Stimulated activated CD4-positive, alpha-beta T cell treated with anti-CD3 and anti-CD28 coated beads, Interleukin-15, amount 100 ng/mL, for 1 hour (primary cell): Measurements from ENCODE around the gene SNRNP35.
"Not testable (repeated sequence)": the region's sequence is repeated elsewhere in the genome, so short reads cannot be mapped to it uniquely, and the experiment has no call there.

ENCODE experiments used
- DNase-seq, 2 donors: peaks; one replicate each; pipeline ENCODE4 v3.0.0-alpha.2; 2020; ENCODE audit warnings: low read depth in 1 of 2, low spot score in 1 of 2

The SNRNP35 gene

GRCh38 chr12:123488539-123489230 lies 30.7 kb downstream of the SNRNP35 start:
- DNase-seq: no peak

GRCh38 chr12:123489580-123489979 lies 31.6 kb downstream of the SNRNP35 start:
- DNase-seq: no peak

- no peak for DNase-seq
These were observed 32.1 kb downstream of the SNRNP35 start for GRCh38 chr12:123490089-123490488.

- DNase-seq: no peak
These were observed 33.1 kb downstream of the SNRNP35 start for GRCh38 chr12:123491056-123491455.

- DNase-seq: no peak
These were observed 33.5 kb downstream of the SNRNP35 start for GRCh38 chr12:123491481-123491880.

- DNase-seq: not testable (repeated sequence)
These were observed 34.5 kb downstream of the SNRNP35 start for GRCh38 chr12:123492339-123493039.

GRCh38 chr12:123494124-123494851 lies 36.3 kb downstream of the SNRNP35 start:
- DNase-seq: no peak

- DNase-seq: no peak
These were observed 39.1 kb downstream of the SNRNP35 start for GRCh38 chr12:123497065-123497464.

GRCh38 chr12:123498126-123498825 lies 40.3 kb downstream of the SNRNP35 start:
- DNase-seq: no peak

GRCh38 chr12:123499332-123499731 lies 41.4 kb downstream of the SNRNP35 start:
- DNase-seq: no peak

GRCh38 chr12:123502163-123502704 lies 44.3 kb downstream of the SNRNP35 start:
- DNase-seq: no peak

- DNase-seq: no peak
These were observed 48.3 kb downstream of the SNRNP35 start for GRCh38 chr12:123506059-123506842.

- no peak for DNase-seq
These were observed 48.9 kb downstream of the SNRNP35 start for GRCh38 chr12:123506843-123507236.

GRCh38 chr12:123512838-123513665 lies 55.1 kb downstream of the SNRNP35 start:
- no peak for DNase-seq

GRCh38 chr12:123513805-123514204 lies 55.9 kb downstream of the SNRNP35 start:
- DNase-seq: no peak

GRCh38 chr12:123514582-123515221 lies 56.8 kb downstream of the SNRNP35 start:
- not testable (repeated sequence) for DNase-seq

- no peak for DNase-seq
These were observed 58.4 kb downstream of the SNRNP35 start for GRCh38 chr12:123516216-123516780.
